H9 (cell line): ENCODE results near the gene DOCK2. TPM values are rescaled to one million over a fixed set of nuclear protein-coding genes. Genes with fewer than 3 reads are reported as not detected.

Source experiments
- DNase-seq: peaks from one replicate; pipeline ENCODE4 v3.0.0-alpha.2; 2017
- H2AFZ ChIP-seq: one replicate; pipeline ENCODE4 v1.6.1; 2013; ENCODE audit warnings: mild to moderate bottlenecking, low read length, control low read depth, moderate library complexity
- H2AK5ac ChIP-seq: 2 replicates; pipeline ENCODE4 v1.6.1; 2013; ENCODE audit warnings: low read length, control low read depth, mixed read lengths; ENCODE audit not compliant: insufficient read length
- H2BK120ac ChIP-seq: one replicate; pipeline ENCODE4 v1.6.1; 2013; ENCODE audit warnings: low read depth, mild to moderate bottlenecking, low read length, control low read depth, inconsistent platforms; ENCODE audit not compliant: poor library complexity, severe bottlenecking
- H2BK12ac ChIP-seq: 2 replicates; pipeline ENCODE4 v1.6.1; 2013; ENCODE audit warnings: low read length, control low read depth, mixed read lengths, low read depth; ENCODE audit not compliant: insufficient read length
- H2BK15ac ChIP-seq: 2 replicates; pipeline ENCODE4 v1.6.1; 2013; ENCODE audit warnings: low read depth, low read length, control low read depth
- H2BK20ac ChIP-seq: one replicate; pipeline ENCODE4 v1.6.1; 2013; ENCODE audit warnings: low read depth, mild to moderate bottlenecking, low read length, control low read depth, inconsistent platforms; ENCODE audit not compliant: poor library complexity, severe bottlenecking
- H2BK5ac ChIP-seq: 2 replicates; pipeline ENCODE4 v1.6.1; 2013; ENCODE audit warnings: low read length, control low read depth, mixed read lengths; ENCODE audit not compliant: insufficient read length
- H3K14ac ChIP-seq: 2 replicates; pipeline ENCODE4 v1.6.1; 2013; ENCODE audit warnings: low read length, control low read depth; ENCODE audit not compliant: insufficient read depth
- H3K18ac ChIP-seq: 2 replicates; pipeline ENCODE4 v1.6.1; 2013; ENCODE audit warnings: low read depth, mild to moderate bottlenecking, mixed read lengths, low read length, control low read depth; ENCODE audit not compliant: insufficient read length
- H3K23ac ChIP-seq: 2 replicates; pipeline ENCODE4 v1.6.1; 2013; ENCODE audit warnings: low read length, control low read depth, mixed read lengths, low read depth; ENCODE audit not compliant: insufficient read length
- H3K23me2 ChIP-seq: 2 replicates; pipeline ENCODE4 v1.6.1; 2013; ENCODE audit warnings: low read depth, mild to moderate bottlenecking, mixed read lengths, low read length, control low read depth; ENCODE audit not compliant: insufficient read length, poor library complexity, severe bottlenecking
- H3K27ac ChIP-seq: 2 replicates; pipeline ENCODE4 v1.5.1; 2013; ENCODE audit warnings: low read length, control low read depth, mixed read lengths, low read depth; ENCODE audit not compliant: insufficient read length
- H3K27me3 ChIP-seq: 2 replicates; pipeline ENCODE4 v1.6.1; 2013; ENCODE audit warnings: low read length, control low read depth, inconsistent platforms; ENCODE audit not compliant: insufficient read depth
- H3K4ac ChIP-seq: 2 replicates; pipeline ENCODE4 v1.6.1; 2013; ENCODE audit warnings: low read depth, mild to moderate bottlenecking, control low read depth, inconsistent platforms, low read length, moderate library complexity
- H3K4me1 ChIP-seq: 2 replicates; pipeline ENCODE4 v1.6.1; 2013; ENCODE audit warnings: low read length, control low read depth, inconsistent platforms; ENCODE audit not compliant: insufficient read depth
- H3K4me2 ChIP-seq: 2 replicates; pipeline ENCODE4 v1.6.1; 2013; ENCODE audit warnings: low read length, control low read depth, mixed read lengths; ENCODE audit not compliant: insufficient read length, insufficient read depth
- H3K56ac ChIP-seq: 2 replicates; pipeline ENCODE4 v1.6.1; 2013; ENCODE audit warnings: low read depth, mild to moderate bottlenecking, mixed read lengths, low read length, control low read depth; ENCODE audit not compliant: insufficient read length
- H3K79me1 ChIP-seq: 2 replicates; pipeline ENCODE4 v1.6.1; 2013; ENCODE audit warnings: low read depth, mild to moderate bottlenecking, moderate library complexity, low read length, control low read depth, inconsistent platforms; ENCODE audit not compliant: insufficient read depth, poor library complexity, severe bottlenecking
- H3K79me2 ChIP-seq: 2 replicates; pipeline ENCODE4 v1.6.1; 2013; ENCODE audit warnings: low read length, control low read depth, inconsistent platforms; ENCODE audit not compliant: insufficient read depth
- H3K9ac ChIP-seq: 2 replicates; pipeline ENCODE4 v1.6.1; 2013; ENCODE audit warnings: low read length, control low read depth, mixed read lengths; ENCODE audit not compliant: insufficient read length; ENCODE audit errors: extremely low read depth
- H3K9me3 ChIP-seq: one replicate; pipeline ENCODE4 v1.6.1; 2013; ENCODE audit warnings: low read depth, low read length, inconsistent platforms; ENCODE audit not compliant: control insufficient read depth
- H3T11ph ChIP-seq: one replicate; pipeline ENCODE4 v1.6.1; 2013; ENCODE audit warnings: mild to moderate bottlenecking, low read length, control low read depth, inconsistent platforms
- H4K20me1 ChIP-seq: one replicate; pipeline ENCODE4 v1.6.1; 2013; ENCODE audit not compliant: control insufficient read depth, insufficient read length, insufficient read depth
- H4K5ac ChIP-seq: 2 replicates; pipeline ENCODE4 v1.6.1; 2013; ENCODE audit warnings: low read depth, mild to moderate bottlenecking, mixed read lengths, low read length, control low read depth; ENCODE audit not compliant: insufficient read length
- H4K8ac ChIP-seq: replicated peaks from 2 replicates; pipeline ENCODE4 v1.6.1; 2013; ENCODE audit warnings: low read length, control low read depth, mixed read lengths, low read depth; ENCODE audit not compliant: insufficient read length
- H4K91ac ChIP-seq: 2 replicates; pipeline ENCODE4 v1.6.1; 2013; ENCODE audit warnings: low read depth, mild to moderate bottlenecking, moderate library complexity, mixed read lengths, low read length, control low read depth; ENCODE audit not compliant: insufficient read length
- H3K27ac Mint-ChIP-seq, 3 experiments: 2 replicates in 2 of 3; 3 replicates in 1 of 3; pipeline ENCODE4 v1.8.0; 2020 to 2021; ENCODE audit warnings: mixed read lengths in 3 of 3, mild to moderate bottlenecking in 1 of 3, moderate library complexity in 1 of 3
- H3K27me3 Mint-ChIP-seq: 2 replicates; pipeline ENCODE4 v1.8.0; 2021; ENCODE audit warnings: low read depth, mild to moderate bottlenecking, moderate library complexity, mixed read lengths
- H3K36me3 Mint-ChIP-seq, 3 experiments: 2 replicates in 2 of 3; 3 replicates in 1 of 3; pipeline ENCODE4 v1.8.0; 2020 to 2021; ENCODE audit warnings: low read depth in 3 of 3, mixed read lengths in 3 of 3; ENCODE audit not compliant: insufficient read depth in 1 of 3
- H3K4me1 Mint-ChIP-seq, 2 experiments: 2 replicates each; pipeline ENCODE4 v1.8.0; 2020; ENCODE audit warnings: mixed read lengths in 2 of 2
- H3K4me3 Mint-ChIP-seq, 2 experiments: 2 replicates in 1 of 2; 3 replicates in 1 of 2; pipeline ENCODE4 v1.8.0; 2020 to 2021; ENCODE audit warnings: mild to moderate bottlenecking in 2 of 2, mixed read lengths in 2 of 2, moderate library complexity in 1 of 2
- H3K9me3 Mint-ChIP-seq, 2 experiments: 2 replicates in 1 of 2; 3 replicates in 1 of 2; pipeline ENCODE4 v1.8.0; 2020; ENCODE audit warnings: mild to moderate bottlenecking in 2 of 2, mixed read lengths in 2 of 2, moderate library complexity in 1 of 2
- WGBS: extraction: QIAGEN DNeasy Blood & Tissue Kit; methylation state at CpG from one replicate; pipeline ENCODE4 v1.1.7; 2013; ENCODE audit warnings: missing lambda C conversion rate, low lambda C conversion rate, mixed read lengths; ENCODE audit not compliant: insufficient read length; ENCODE audit errors: extremely low coverage; 5-methylcytosine and 5-hydroxymethylcytosine counted together
- total RNA-seq: library from RNA; stranded (reverse); gene quantifications from 2 replicates; pipeline ENCODE4 v1.2.1, GENCODE V29; 2021
- TF ChIP-seq, protein P1 (sequence below): fragments of 200-600 bp; sonication (generic); conservative IDR thresholded peaks from 3 replicates; pipeline ENCODE4 v1.8.0; 2021; ENCODE audit warnings: antibody characterized with exemption, mild to moderate bottlenecking

Gene DOCK2
- total RNA-seq, 1 experiment from 2014 or later = 7.8 TPM

DNA sequence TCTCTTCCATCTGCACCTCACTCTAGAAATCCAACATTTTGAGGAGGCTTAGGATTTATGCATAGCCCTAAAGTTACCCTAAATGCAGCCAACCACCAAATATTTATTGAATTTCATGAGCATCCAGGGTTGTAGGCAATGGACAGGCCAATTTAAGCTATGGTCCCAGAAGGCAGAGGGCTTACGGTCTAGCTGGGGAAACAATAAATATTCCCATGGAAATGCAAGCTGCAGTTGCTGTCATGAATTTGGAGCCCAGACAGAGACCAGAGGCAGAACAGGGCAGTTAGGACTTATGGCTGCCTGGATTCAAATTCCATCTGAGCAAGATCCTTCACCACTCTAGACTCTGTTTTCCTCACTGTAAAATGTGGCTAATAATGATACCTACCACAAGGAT, 352.3 kb downstream of the DOCK2 start:
- Histone ChIP-seq H3K27ac (no peak overlapping the region), H3K9me3 (no peaks in the 10 kb centered on the region), H3K4me2 (no peak overlapping the region), H3K79me1 (no peaks in the 10 kb centered on the region), H2BK12ac (no peak overlapping the region), H2BK5ac (no peak overlapping the region), H2BK20ac (no peak overlapping the region), H3K9ac (no peak overlapping the region), H2AFZ (no peak overlapping the region), H3K14ac (no peak overlapping the region), H2BK15ac (no peak overlapping the region), H3T11ph (no peak overlapping the region), H3K79me2 (no peaks in the 10 kb centered on the region), H3K23me2 (no peaks in the 10 kb centered on the region), H2AK5ac (no peak overlapping the region), H2BK120ac (no peak overlapping the region), H3K56ac (no peak overlapping the region), H4K91ac (no peak overlapping the region), H4K5ac (no peak overlapping the region), H3K23ac (no peak overlapping the region), H3K27me3 (no peaks in the 10 kb centered on the region), H4K8ac (no peak overlapping the region), H3K18ac (no peak overlapping the region), H3K4me1 (peaks cover 2% of the 10 kb centered on the region; the same call in 1 of the 2 replicates), H3K4ac (no peak overlapping the region), H4K20me1 (no peaks in the 10 kb centered on the region)
- TF ChIP-seq, protein P1, sequence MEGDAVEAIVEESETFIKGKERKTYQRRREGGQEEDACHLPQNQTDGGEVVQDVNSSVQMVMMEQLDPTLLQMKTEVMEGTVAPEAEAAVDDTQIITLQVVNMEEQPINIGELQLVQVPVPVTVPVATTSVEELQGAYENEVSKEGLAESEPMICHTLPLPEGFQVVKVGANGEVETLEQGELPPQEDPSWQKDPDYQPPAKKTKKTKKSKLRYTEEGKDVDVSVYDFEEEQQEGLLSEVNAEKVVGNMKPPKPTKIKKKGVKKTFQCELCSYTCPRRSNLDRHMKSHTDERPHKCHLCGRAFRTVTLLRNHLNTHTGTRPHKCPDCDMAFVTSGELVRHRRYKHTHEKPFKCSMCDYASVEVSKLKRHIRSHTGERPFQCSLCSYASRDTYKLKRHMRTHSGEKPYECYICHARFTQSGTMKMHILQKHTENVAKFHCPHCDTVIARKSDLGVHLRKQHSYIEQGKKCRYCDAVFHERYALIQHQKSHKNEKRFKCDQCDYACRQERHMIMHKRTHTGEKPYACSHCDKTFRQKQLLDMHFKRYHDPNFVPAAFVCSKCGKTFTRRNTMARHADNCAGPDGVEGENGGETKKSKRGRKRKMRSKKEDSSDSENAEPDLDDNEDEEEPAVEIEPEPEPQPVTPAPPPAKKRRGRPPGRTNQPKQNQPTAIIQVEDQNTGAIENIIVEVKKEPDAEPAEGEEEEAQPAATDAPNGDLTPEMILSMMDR = no peak
- DNase-seq = no peak
- H3K36me3 Mint-ChIP-seq = no peaks in the 10 kb centered on the region
- H3K9me3 Mint-ChIP-seq = no peaks in the 10 kb centered on the region
- no peaks in the 10 kb centered on the region for H3K27me3 Mint-ChIP-seq
- no CpG with 5 or more reads among the region's 1 CpG for WGBS
- H3K4me1 Mint-ChIP-seq = peaks cover 8 to 10% of the 10 kb centered on the region in 2 experiments
- no peak overlapping the region for H3K4me3 Mint-ChIP-seq
- no peak overlapping the region for H3K27ac Mint-ChIP-seq
